Spleen (tissue), 7 donors: ENCODE data around the gene KLHL12.

Experiments
- POLR2A ChIP-seq, 3 donors: fragments of 450-650 bp; IDR thresholded peaks; one replicate each; pipeline ENCODE4 v1.5.1; 2017; ENCODE audit warnings: antibody characterized with exemption in 3 of 3, mild to moderate bottlenecking in 1 of 3
- TF ChIP-seq, protein P1 (sequence below), 11 experiments: fragments of 200-600 bp in 7 of 11; fragments of 450-650 bp in 4 of 11; sonication (generic) in 4 of 11; IDR thresholded peaks in 8 of 11; conservative IDR thresholded peaks in 3 of 11; 1 replicate in 7 of 11; 2 replicates in 4 of 11; pipeline versions ENCODE4 v1.4.0 to v1.8.0; 2016 to 2021; ENCODE audit warnings: antibody characterized with exemption in 11 of 11, inconsistent platforms in 4 of 11, mild to moderate bottlenecking in 1 of 11
- donor health status: DM: no; HTN: no; CAD: no; lungs with moderate emphysema.
- donor health status: DM: no; HTN: no; CAD: no.
- donor health status: DM: no; HTN: no; CAD: no.

DNA sequence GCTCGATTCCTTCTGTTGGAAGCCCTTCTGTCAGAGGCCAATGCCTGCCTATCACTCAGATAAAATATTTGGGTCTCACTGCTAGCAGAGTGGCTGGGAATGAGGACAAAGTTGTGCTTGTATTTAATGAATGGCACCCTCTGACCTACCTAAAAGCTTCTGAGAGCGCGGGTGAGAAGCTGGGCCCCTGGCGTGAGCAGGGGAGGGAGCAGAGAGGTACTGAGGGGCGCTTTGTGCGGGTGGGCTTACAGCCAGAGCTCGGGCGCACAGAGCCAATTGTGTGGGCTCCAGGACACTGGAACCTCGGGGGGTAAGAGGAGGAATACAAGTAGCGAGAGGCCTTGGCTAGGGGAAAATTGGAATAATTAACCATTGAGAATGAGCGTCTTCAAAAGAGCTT lies 84.0 kb downstream of the KLHL12 start:
- no peak for TF ChIP-seq POLR2A (IDR thresholded peaks at IDR 0.05)
- TF ChIP-seq, protein P1, sequence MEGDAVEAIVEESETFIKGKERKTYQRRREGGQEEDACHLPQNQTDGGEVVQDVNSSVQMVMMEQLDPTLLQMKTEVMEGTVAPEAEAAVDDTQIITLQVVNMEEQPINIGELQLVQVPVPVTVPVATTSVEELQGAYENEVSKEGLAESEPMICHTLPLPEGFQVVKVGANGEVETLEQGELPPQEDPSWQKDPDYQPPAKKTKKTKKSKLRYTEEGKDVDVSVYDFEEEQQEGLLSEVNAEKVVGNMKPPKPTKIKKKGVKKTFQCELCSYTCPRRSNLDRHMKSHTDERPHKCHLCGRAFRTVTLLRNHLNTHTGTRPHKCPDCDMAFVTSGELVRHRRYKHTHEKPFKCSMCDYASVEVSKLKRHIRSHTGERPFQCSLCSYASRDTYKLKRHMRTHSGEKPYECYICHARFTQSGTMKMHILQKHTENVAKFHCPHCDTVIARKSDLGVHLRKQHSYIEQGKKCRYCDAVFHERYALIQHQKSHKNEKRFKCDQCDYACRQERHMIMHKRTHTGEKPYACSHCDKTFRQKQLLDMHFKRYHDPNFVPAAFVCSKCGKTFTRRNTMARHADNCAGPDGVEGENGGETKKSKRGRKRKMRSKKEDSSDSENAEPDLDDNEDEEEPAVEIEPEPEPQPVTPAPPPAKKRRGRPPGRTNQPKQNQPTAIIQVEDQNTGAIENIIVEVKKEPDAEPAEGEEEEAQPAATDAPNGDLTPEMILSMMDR (IDR thresholded peaks at IDR 0.05 in 8 of 11, conservative IDR thresholded peaks at IDR 0.05 in 3 of 11): no peak
